Bronchial epithelial cell (primary cell): Measurements from ENCODE around the gene NAP1L2. TPM values are rescaled to one million over a fixed set of nuclear protein-coding genes. Genes with fewer than 3 reads are reported as not detected.
"Not testable (repeated sequence)": the region's sequence is repeated elsewhere in the genome, so short reads cannot be mapped to it uniquely, and the experiment has no call there.

Experiments used
- DNase-seq: peaks from one replicate; pipeline ENCODE4 v3.0.0-alpha.2; 2010; ENCODE audit warnings: low read depth
- FAIRE-seq: peaks from 2 replicates; lab custom pipeline; 2011; peaks lifted over from hg19 to GRCh38; lab: Jason Lieb, UNC
- H3K27me3 ChIP-seq: 2 replicates; pipeline ENCODE4 v1.5.1; 2011; ENCODE audit warnings: low read length; ENCODE audit not compliant: control insufficient read depth, insufficient read depth
- H3K36me3 ChIP-seq: 2 replicates; pipeline ENCODE4 v1.5.1; 2011; ENCODE audit warnings: low read length; ENCODE audit not compliant: control insufficient read depth, insufficient read depth
- H3K4me3 ChIP-seq: 2 replicates; pipeline ENCODE4 v1.5.1; 2011; ENCODE audit warnings: mild to moderate bottlenecking, low read depth, low read length, control low read depth
- CTCF ChIP-seq: IDR thresholded peaks from 2 replicates; pipeline ENCODE4 v1.5.1; 2011; ENCODE audit warnings: mild to moderate bottlenecking, moderate library complexity, low read length, control low read depth, inconsistent platforms; ENCODE audit not compliant: insufficient read depth, severe bottlenecking
- total RNA-seq: library from RNA; depleted of rRNA; stranded (reverse); fragments of >200 nt; gene quantifications from 2 replicates; pipeline ENCODE4 v1.2.1, GENCODE V29; 2014

Gene NAP1L2
- total RNA-seq, 1 donor from 2014 or later = 0.26 TPM

DNA sequence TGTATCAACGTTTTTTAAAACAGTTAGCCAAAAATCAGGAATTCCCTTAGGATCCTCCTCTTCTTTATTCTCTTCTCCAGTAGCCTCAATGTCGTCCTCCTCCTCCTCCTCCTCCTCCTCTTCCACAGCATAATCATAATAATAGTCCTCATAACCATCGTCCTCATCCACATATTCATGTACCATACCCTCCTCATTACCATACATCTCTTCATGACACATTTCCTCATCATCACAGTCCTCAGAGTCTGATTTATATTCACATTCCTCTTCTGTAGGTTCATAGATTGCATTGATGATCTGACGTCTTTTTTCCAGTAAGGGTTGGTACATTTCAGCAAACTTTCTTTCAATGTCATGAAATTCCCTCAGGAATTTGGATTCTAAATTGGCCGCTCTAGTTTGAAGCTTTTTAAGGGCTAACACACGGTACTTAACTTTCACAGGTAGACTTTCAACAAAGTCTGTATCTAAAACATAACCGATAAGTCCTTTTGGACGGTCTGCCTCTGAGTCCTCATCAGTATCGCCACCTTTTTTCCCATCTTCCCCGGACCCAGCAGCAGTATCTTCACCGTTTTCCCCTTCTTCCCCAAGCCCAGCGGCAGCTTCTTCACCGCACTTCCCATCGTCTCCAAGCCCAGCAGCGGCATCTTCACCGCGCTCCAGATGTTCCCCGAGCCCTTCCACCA is 771 bp downstream of the NAP1L2 start:
- FAIRE-seq (peak; percentile 50), DNase-seq (peak; percentile 9)
- no peaks in the 10 kb centered on the region for H3K36me3 ChIP-seq
- no peaks in the 10 kb centered on the region for H3K27me3 ChIP-seq
- TF ChIP-seq CTCF = no peak
- H3K4me3 ChIP-seq = peak overlapping the region; percentile 41

GRCh38 chrX:73206366-73206765 is 8.3 kb downstream of the NAP1L2 start:
- Histone ChIP-seq H3K4me3 (no peak overlapping the region), H3K36me3 (no peaks in the 10 kb centered on the region), H3K27me3 (no peaks in the 10 kb centered on the region)
- TF ChIP-seq CTCF = no peak
- DNase-seq (no peak), FAIRE-seq (no peak)

DNA sequence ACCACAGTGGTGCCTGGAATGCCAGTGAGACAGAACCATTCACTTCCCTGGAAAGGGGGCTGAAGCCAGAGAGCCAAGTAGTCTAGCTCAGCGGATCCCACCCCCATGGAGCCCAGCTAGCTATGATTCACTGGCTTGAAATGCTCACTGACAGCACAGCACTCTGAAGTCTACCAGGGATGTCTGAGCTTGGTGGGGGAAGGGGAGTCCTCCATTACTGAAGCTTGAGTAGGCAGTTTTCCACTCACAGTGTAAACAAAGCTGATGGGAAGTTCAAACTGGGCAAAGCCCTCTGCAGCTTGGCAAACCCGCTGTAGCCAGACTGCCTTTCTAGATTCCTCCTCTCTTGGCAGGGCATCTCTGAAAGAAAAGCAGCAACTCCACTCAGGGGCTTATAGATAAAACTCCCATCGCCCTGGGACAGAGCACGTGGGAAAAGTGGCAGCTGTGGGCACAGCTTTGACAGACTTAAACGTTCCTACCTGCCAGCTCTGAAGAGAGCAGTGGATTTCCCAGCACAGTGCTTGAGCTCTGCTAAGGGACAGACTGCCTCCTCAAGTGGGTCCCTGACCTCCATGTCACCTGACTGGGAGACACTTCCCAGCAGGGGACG is 32.0 kb downstream of the NAP1L2 start:
- FAIRE-seq (no peak), DNase-seq (no peak)
- TF ChIP-seq CTCF = no peak
- Histone ChIP-seq H3K36me3 (no peaks in the 10 kb centered on the region), H3K27me3 (no peaks in the 10 kb centered on the region), H3K4me3 (no peak overlapping the region)

GRCh38 chrX:73168945-73169344 is 45.7 kb downstream of the NAP1L2 start:
- not testable (repeated sequence) for DNase-seq, H3K27me3 ChIP-seq, H3K36me3 ChIP-seq, H3K4me3 ChIP-seq, FAIRE-seq

Other genes starting within 250 kb of the NAP1L2 start
- gene PABPC1L2B, start 211.9 kb downstream of the NAP1L2 start, total RNA-seq = not detected in 2 replicates
- not detected in 2 replicates for gene PABPC1L2A, start 135.3 kb downstream of the NAP1L2 start, total RNA-seq
- not detected in 2 replicates for gene CDX4, start 232.2 kb upstream of the NAP1L2 start, total RNA-seq